Activated CD8-positive, alpha-beta memory T cell treated with anti-CD3 and anti-CD28 coated beads, Interleukin-2, amount 50 U/mL, for 24 hours (primary cell): ENCODE results near the gene OTOG.
"Not testable (repeated sequence)": the region's sequence is repeated elsewhere in the genome, so short reads cannot be mapped to it uniquely, and the experiment has no call there.

Experiments
- DNase-seq: peaks from one replicate; pipeline ENCODE4 v3.0.0-alpha.2; 2020; ENCODE audit errors: extremely low read depth

OTOG gene

GRCh38 chr11:17603056-17603825, 56.2 kb downstream of the OTOG start:
- no peak for DNase-seq

- DNase-seq = no peak
Observed at GRCh38 chr11:17604201-17604914, 57.3 kb downstream of the OTOG start.

GRCh38 chr11:17604915-17605233, 57.8 kb downstream of the OTOG start:
- DNase-seq = no peak

GRCh38 chr11:17605651-17606122, 58.6 kb downstream of the OTOG start:
- no peak for DNase-seq

GRCh38 chr11:17606233-17607082, 59.4 kb downstream of the OTOG start:
- no peak for DNase-seq

- no peak for DNase-seq
Observed at GRCh38 chr11:17607083-17607429, 60.0 kb downstream of the OTOG start.

GRCh38 chr11:17607591-17608570, 60.8 kb downstream of the OTOG start:
- no peak for DNase-seq

GRCh38 chr11:17608821-17609220, 61.8 kb downstream of the OTOG start:
- no peak for DNase-seq

- DNase-seq = no peak
Observed at GRCh38 chr11:17609291-17610084, 62.4 kb downstream of the OTOG start.

GRCh38 chr11:17610085-17610894, 63.2 kb downstream of the OTOG start:
- DNase-seq = no peak

- DNase-seq = no peak
Observed at GRCh38 chr11:17611049-17611448, 64.0 kb downstream of the OTOG start.

GRCh38 chr11:17611503-17612220, 64.6 kb downstream of the OTOG start:
- no peak for DNase-seq

GRCh38 chr11:17612221-17613188, 65.4 kb downstream of the OTOG start:
- no peak for DNase-seq

GRCh38 chr11:17613428-17613962, 66.4 kb downstream of the OTOG start:
- no peak for DNase-seq

- no peak for DNase-seq
Observed at GRCh38 chr11:17613983-17614382, 66.9 kb downstream of the OTOG start.

GRCh38 chr11:17622711-17623110, 75.7 kb downstream of the OTOG start:
- DNase-seq = not testable (repeated sequence)

- DNase-seq = no peak
Observed at GRCh38 chr11:17629113-17629512, 82.1 kb downstream of the OTOG start.
